ENCODE measurements around the gene FAM234A. TPM values are rescaled to one million over a fixed set of nuclear protein-coding genes. Genes with fewer than 3 reads are reported as not detected.
"Not testable (repeated sequence)": the region's sequence is repeated elsewhere in the genome, so short reads cannot be mapped to it uniquely, and the experiment has no call there.

Gene FAM234A
- total and polyA plus RNA-seq, 8 donors, result 49.7 to 92.6 (median 58.1) TPM

GRCh38 chr16:253833-254232, 19.2 kb downstream of the FAM234A start:
- ATAC-seq (no peak), DNase-seq (peak in 1 of 4 donors; percentile 22)
- Histone ChIP-seq H3K9me3 (no peaks in the 10 kb centered on the region), H3K4me3 (no peak overlapping the region), H3K27ac (no peak overlapping the region), H3K27me3 (no peaks in the 10 kb centered on the region), H3K36me3 (peaks cover 0 to 34% of the 10 kb centered on the region in 2 donors), H3K4me1 (peaks cover 0 to 17% of the 10 kb centered on the region in 2 donors)
- no peak for TF ChIP-seq CTCF (IDR thresholded peaks at IDR 0.05)
- intact Hi-C loops (cut with DNase I), result no loop called here

- Histone ChIP-seq H3K36me3 (peaks cover 0 to 38% of the 10 kb centered on the region in 2 donors), H3K9me3 (no peaks in the 10 kb centered on the region), H3K27ac (no peak overlapping the region), H3K4me3 (no peak overlapping the region), H3K27me3 (no peaks in the 10 kb centered on the region), H3K4me1 (peaks cover 0 to 17% of the 10 kb centered on the region in 2 donors)
- no peak for ATAC-seq
- TF ChIP-seq CTCF (IDR thresholded peaks at IDR 0.05), result no peak
- intact Hi-C loops (cut with DNase I), result no loop called here
- DNase-seq, result peak in 1 of 4 donors; percentile 72
These were observed 19.8 kb downstream of the FAM234A start for GRCh38 chr16:254461-254860.

- no peak overlapping the region for H3K27ac ChIP-seq
- no peak overlapping the region for H3K4me3 ChIP-seq
- H3K36me3 ChIP-seq, result peaks cover 0 to 39% of the 10 kb centered on the region in 2 donors
- H3K27me3 ChIP-seq, result no peaks in the 10 kb centered on the region
- no peak for TF ChIP-seq CTCF (IDR thresholded peaks at IDR 0.05)
- intact Hi-C loops (cut with DNase I), result no loop called here
- H3K4me1 ChIP-seq, result peaks cover 0 to 17% of the 10 kb centered on the region in 2 donors
- DNase-seq, result peak in 1 of 4 donors; percentile 4
- no peaks in the 10 kb centered on the region for H3K9me3 ChIP-seq
- ATAC-seq, result no peak
These were observed 20.6 kb downstream of the FAM234A start for GRCh38 chr16:255183-255582.

GRCh38 chr16:258091-258490, 23.5 kb downstream of the FAM234A start:
- H3K4me1 ChIP-seq; ATAC-seq; intact Hi-C loops (cut with DNase I); DNase-seq; H3K27ac ChIP-seq; H3K9me3 ChIP-seq; H3K4me3 ChIP-seq; H3K27me3 ChIP-seq: not testable (repeated sequence)
- H3K36me3 ChIP-seq, result peaks cover 0 to 64% of the 10 kb centered on the region in 2 donors

GRCh38 chr16:259226-259625, 24.6 kb downstream of the FAM234A start:
- Histone ChIP-seq H3K9me3 (no peaks in the 10 kb centered on the region), H3K4me3 (no peak overlapping the region), H3K27me3 (no peaks in the 10 kb centered on the region), H3K27ac (no peak overlapping the region), H3K36me3 (peaks cover 0 to 73% of the 10 kb centered on the region in 2 donors), H3K4me1 (no peaks in the 10 kb centered on the region)
- DNase-seq, result no peak
- intact Hi-C loops (cut with DNase I), result no loop called here
- no peak for ATAC-seq
- TF ChIP-seq CTCF (IDR thresholded peaks at IDR 0.05), result no peak

DNA sequence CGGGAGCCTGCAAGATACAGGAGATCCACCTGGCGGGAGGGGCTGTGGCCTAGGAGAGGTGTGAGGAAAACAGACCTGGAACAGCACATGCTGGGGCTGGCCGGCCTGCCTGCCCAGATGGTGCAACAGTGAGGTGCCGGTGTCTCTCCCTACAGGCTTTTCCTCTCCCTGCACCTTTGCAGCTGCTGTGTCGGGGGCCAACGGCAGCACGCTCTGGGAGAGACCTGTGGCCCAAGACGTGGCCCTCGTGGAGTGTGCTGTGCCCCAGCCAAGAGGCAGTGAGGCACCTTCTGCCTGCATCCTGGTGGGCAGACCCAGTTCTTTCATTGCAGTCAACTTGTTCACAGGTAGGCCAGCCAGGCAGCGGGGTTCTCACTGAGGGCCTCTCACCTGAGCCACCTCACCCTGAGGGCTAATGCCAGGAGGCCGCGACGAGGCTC, 25.2 kb downstream of the FAM234A start:
- DNase-seq (no peak), ATAC-seq (no peak)
- intact Hi-C loops (cut with DNase I), result no loop called here
- H3K4me3 ChIP-seq, result no peak overlapping the region
- H3K27me3 ChIP-seq, result no peaks in the 10 kb centered on the region
- peaks cover 0 to 73% of the 10 kb centered on the region in 2 donors for H3K36me3 ChIP-seq
- H3K4me1 ChIP-seq, result no peaks in the 10 kb centered on the region
- no peak for TF ChIP-seq CTCF (IDR thresholded peaks at IDR 0.05)
- no peak overlapping the region for H3K27ac ChIP-seq
- no peaks in the 10 kb centered on the region for H3K9me3 ChIP-seq
